KMS-11 (cell line): ENCODE data around the gene SMIM24.
"Not testable (repeated sequence)": the region's sequence is repeated elsewhere in the genome, so short reads cannot be mapped to it uniquely, and the experiment has no call there.

Experiments used
- H2AFZ ChIP-seq: fragments of 200-600 bp; sonication (generic); 2 replicates; pipeline ENCODE4 v1.6.1; 2016; ENCODE audit warnings: antibody characterized with exemption, mixed run types, low read depth
- H3K27ac ChIP-seq: fragments of 200-600 bp; sonication (generic); 2 replicates; pipeline ENCODE4 v1.6.1; 2016; ENCODE audit warnings: mild to moderate bottlenecking, mixed run types
- H3K27me3 ChIP-seq: fragments of 200-600 bp; sonication (generic); 2 replicates; pipeline ENCODE4 v1.6.1; 2017; ENCODE audit warnings: mild to moderate bottlenecking, low read depth, mixed run types, moderate library complexity; ENCODE audit not compliant: insufficient read depth
- H3K36me3 ChIP-seq: fragments of 200-600 bp; sonication (generic); 2 replicates; pipeline ENCODE4 v1.6.1; 2017; ENCODE audit warnings: mild to moderate bottlenecking, mixed run types; ENCODE audit not compliant: insufficient read depth
- H3K4me1 ChIP-seq: fragments of 200-600 bp; sonication (generic); 2 replicates; pipeline ENCODE4 v1.6.1; 2016; ENCODE audit warnings: mild to moderate bottlenecking, low read depth, mixed run types; ENCODE audit not compliant: poor library complexity, severe bottlenecking
- H3K4me2 ChIP-seq: fragments of 200-600 bp; sonication (generic); 2 replicates; pipeline ENCODE4 v1.7.0; 2016; ENCODE audit warnings: mild to moderate bottlenecking, mixed run types
- H3K4me3 ChIP-seq: fragments of 200-600 bp; sonication (generic); IDR thresholded peaks from 2 replicates; pipeline ENCODE4 v1.6.1; 2017; ENCODE audit warnings: low read depth, low read length, mixed read lengths; ENCODE audit not compliant: insufficient read depth
- H3K79me2 ChIP-seq: fragments of 200-600 bp; sonication (generic); 2 replicates; pipeline ENCODE4 v1.6.1; 2016; ENCODE audit warnings: low read depth, mixed run types; ENCODE audit not compliant: insufficient read depth
- H3K9ac ChIP-seq: fragments of 200-600 bp; sonication (generic); 2 replicates; pipeline ENCODE4 v1.6.1; 2016; ENCODE audit warnings: mild to moderate bottlenecking, mixed run types
- H4K20me1 ChIP-seq: fragments of 200-600 bp; sonication (generic); 2 replicates; pipeline ENCODE4 v1.6.1; 2016; ENCODE audit warnings: mild to moderate bottlenecking, mixed run types; ENCODE audit not compliant: insufficient read depth
- TF ChIP-seq, protein P1 (sequence below): fragments of 200-600 bp; sonication (generic); conservative IDR thresholded peaks from 2 replicates; pipeline ENCODE4 v1.6.1; 2017; ENCODE audit warnings: low read depth, mild to moderate bottlenecking, antibody characterized with exemption, low read length, moderate library complexity, mixed read lengths

Gene SMIM24

DNA sequence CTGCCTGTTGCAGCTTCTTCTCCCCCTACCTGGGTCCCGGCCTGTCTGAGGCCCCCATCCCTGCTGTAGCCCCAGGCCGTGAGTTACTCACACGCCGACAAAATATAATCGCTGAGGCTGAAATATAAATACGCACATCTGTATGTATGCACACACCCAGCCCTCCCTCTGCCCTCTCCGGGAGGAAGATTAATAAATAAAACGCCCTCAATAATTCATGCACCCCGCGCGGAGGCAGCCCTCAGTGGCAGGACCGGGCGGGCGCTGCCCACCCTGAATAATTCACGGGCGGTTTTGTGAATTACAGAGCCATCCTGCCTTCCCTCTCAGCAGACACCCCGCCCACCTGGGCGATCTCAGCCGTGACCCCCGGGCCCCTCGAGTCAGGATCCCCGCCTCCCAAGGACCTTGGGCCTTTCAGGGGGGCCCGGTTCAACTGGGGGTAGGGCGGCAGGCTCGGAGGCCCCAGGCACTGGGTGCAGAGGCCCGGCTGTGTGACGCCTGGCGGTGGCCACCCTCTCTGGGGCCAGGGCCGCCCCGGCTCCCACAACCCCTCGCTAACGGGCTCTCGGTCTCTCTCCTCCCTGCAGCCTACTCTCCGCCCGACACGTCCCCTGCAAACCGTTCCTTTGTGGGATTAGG is 24.2 kb downstream of the SMIM24 start:
- Histone ChIP-seq H2AFZ (no peak overlapping the region), H3K9ac (no peak overlapping the region), H3K36me3 (no peaks in the 10 kb centered on the region), H4K20me1 (no peaks in the 10 kb centered on the region), H3K4me3 (no peak overlapping the region), H3K27ac (no peak overlapping the region), H3K27me3 (no peaks in the 10 kb centered on the region), H3K4me1 (peaks cover 44% of the 10 kb centered on the region), H3K4me2 (peak overlapping the region; percentile 75; the same call in 1 of the 2 replicates), H3K79me2 (no peaks in the 10 kb centered on the region)
- TF ChIP-seq, protein P1, sequence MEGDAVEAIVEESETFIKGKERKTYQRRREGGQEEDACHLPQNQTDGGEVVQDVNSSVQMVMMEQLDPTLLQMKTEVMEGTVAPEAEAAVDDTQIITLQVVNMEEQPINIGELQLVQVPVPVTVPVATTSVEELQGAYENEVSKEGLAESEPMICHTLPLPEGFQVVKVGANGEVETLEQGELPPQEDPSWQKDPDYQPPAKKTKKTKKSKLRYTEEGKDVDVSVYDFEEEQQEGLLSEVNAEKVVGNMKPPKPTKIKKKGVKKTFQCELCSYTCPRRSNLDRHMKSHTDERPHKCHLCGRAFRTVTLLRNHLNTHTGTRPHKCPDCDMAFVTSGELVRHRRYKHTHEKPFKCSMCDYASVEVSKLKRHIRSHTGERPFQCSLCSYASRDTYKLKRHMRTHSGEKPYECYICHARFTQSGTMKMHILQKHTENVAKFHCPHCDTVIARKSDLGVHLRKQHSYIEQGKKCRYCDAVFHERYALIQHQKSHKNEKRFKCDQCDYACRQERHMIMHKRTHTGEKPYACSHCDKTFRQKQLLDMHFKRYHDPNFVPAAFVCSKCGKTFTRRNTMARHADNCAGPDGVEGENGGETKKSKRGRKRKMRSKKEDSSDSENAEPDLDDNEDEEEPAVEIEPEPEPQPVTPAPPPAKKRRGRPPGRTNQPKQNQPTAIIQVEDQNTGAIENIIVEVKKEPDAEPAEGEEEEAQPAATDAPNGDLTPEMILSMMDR = no peak

DNA sequence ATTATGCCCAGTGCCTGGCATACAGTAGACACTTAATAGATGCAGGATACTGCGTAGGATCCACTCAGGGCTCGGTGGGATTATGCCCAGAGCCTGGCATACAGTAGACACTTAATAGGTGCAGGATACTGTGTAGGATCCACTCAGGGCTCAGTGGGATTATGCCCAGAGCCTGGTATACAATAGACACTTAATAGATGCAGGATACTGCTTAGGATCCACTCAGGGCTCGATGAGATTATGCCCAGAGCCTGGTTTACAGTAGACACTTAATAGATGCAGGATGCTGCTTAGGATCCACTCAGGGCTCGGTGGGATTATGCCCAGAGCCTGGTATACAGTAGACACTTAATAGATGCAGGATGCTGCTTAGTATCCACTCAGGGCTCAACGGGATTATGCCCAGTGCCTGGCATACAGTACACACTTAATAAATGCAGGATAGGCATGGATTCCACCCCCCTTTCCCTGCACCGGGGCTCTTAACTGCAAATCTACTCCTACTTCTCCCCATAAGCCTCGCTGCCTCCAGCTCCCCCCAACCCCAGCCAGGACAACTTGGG is 24.9 kb downstream of the SMIM24 start:
- H3K27ac ChIP-seq = no peak overlapping the region
- H3K79me2 ChIP-seq = no peaks in the 10 kb centered on the region
- peak overlapping the region; percentile 75; the same call in 1 of the 2 replicates for H3K4me2 ChIP-seq
- no peak overlapping the region for H3K9ac ChIP-seq
- H3K4me1 ChIP-seq = peaks cover 50% of the 10 kb centered on the region
- no peak overlapping the region for H3K4me3 ChIP-seq
- no peaks in the 10 kb centered on the region for H3K36me3 ChIP-seq
- no peak overlapping the region for H2AFZ ChIP-seq
- no peaks in the 10 kb centered on the region for H4K20me1 ChIP-seq
- H3K27me3 ChIP-seq = no peaks in the 10 kb centered on the region
- TF ChIP-seq, protein P1 = no peak

DNA sequence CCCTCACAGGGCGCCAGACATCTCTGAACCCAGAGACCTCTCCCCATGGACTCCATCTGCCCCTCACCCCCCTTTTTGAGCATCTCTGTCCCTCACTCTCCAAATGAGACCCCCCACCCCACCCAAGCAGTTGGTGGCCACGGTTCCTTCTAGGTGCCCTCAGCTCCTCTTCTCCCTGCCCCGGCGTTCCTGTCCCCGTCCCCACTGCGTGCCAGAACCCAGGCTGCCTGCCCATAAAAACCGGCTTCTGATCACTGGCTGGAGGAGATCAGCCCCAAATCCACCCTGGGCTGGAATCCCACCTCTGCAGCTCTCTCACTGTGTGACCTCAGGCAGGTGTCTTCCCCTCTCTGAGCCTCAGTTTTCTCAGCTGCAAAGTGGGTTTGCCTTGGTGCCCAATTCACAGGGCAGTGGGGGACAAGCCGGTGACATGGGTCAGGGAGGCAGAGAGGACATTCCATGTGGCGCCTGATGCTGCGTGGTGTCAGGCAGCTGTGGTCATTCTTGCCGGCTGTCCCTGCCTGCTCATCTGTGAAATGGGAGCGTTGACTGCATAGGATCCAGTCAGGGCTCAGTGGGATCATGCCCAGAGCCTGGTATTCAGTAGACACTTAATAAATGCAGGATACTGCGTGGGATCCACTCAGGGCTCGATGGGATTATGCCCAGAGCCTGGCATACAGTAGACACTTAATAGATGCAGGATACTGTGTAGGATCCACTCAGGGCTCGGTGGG is 25.5 kb downstream of the SMIM24 start:
- no peak overlapping the region for H3K4me2 ChIP-seq
- TF ChIP-seq, protein P1 = no peak
- H4K20me1 ChIP-seq = no peaks in the 10 kb centered on the region
- H3K4me3 ChIP-seq = no peak overlapping the region
- no peaks in the 10 kb centered on the region for H3K27me3 ChIP-seq
- no peak overlapping the region for H3K9ac ChIP-seq
- peaks cover 50% of the 10 kb centered on the region for H3K4me1 ChIP-seq
- H3K36me3 ChIP-seq = no peaks in the 10 kb centered on the region
- H3K79me2 ChIP-seq = no peaks in the 10 kb centered on the region
- H2AFZ ChIP-seq = no peak overlapping the region
- no peak overlapping the region for H3K27ac ChIP-seq

GRCh38 chr19:3453840-3454239 is 26.5 kb downstream of the SMIM24 start:
- Histone ChIP-seq H3K36me3 (no peaks in the 10 kb centered on the region), H2AFZ (no peak overlapping the region), H3K4me1 (peaks cover 40% of the 10 kb centered on the region), H3K4me2 (no peak overlapping the region), H3K27ac (no peak overlapping the region), H3K9ac (no peak overlapping the region), H4K20me1 (no peaks in the 10 kb centered on the region), H3K27me3 (no peaks in the 10 kb centered on the region), H3K79me2 (no peaks in the 10 kb centered on the region), H3K4me3 (no peak overlapping the region)
- TF ChIP-seq, protein P1 = no peak

DNA sequence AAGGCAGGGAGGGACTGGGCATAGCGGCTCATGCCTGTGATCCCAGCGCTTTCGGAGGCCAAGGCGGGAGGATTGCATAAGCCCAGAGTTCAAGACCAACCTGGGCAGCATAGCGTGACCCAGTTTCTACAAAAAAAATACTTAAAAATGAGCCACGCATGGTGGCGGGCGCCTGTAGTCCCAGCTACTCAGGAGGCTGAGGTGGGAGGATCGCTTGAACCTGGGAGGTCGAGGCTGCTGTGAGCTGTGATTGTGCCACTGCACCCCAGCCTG is 27.4 kb downstream of the SMIM24 start:
- not testable (repeated sequence) for H2AFZ ChIP-seq, H3K36me3 ChIP-seq, H4K20me1 ChIP-seq, H3K4me3 ChIP-seq, H3K27ac ChIP-seq, H3K79me2 ChIP-seq, H3K4me2 ChIP-seq, H3K27me3 ChIP-seq, H3K9ac ChIP-seq
- peaks cover 30% of the 10 kb centered on the region for H3K4me1 ChIP-seq
